ENCODE data around the gene PFKFB3.
"Not testable (repeated sequence)": the region's sequence is repeated elsewhere in the genome, so short reads cannot be mapped to it uniquely, and the experiment has no call there.

PFKFB3 gene

GRCh38 chr10:6239213-6239991 is 36.7 kb downstream of the PFKFB3 start:
- no peak for DNase-seq

DNA sequence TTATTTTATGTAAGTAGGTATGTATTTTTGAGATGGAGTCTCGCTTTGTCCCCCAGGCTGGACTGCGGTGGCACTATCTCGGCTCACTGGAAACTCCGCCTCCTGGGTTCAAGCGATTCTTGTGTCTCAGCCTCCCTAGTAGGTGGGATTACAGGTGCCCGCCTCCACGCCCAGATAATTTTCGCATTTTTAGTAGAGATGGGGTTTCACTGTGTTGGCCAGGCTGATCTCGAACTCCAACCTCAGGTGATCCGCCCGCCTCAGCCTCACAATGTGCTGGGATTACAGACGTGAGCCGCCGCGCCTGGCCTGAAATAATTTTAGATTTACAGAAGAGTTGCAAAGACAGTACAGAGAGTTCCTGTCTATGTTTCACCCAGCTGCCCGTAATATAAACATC is 37.5 kb downstream of the PFKFB3 start:
- no peak for DNase-seq

DNA sequence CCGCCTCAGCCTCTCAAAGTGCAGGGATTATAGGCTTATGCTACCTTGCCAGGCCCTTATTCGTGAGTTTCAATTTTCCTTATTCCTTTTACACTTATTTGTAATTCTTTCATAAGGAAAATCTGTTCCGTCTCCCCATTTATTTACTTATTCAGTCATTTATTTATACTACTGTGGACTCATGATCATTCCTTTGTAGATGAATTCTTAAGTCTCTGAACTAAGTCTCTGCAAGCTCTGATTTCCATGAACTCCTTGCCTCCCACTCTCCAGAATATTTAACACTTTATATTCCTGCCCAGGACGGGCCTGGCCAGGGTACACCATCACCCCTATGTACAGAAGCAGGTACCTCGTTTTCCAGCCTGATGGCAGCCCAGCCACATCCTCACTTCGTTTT is 39.4 kb downstream of the PFKFB3 start:
- no peak for DNase-seq

DNA sequence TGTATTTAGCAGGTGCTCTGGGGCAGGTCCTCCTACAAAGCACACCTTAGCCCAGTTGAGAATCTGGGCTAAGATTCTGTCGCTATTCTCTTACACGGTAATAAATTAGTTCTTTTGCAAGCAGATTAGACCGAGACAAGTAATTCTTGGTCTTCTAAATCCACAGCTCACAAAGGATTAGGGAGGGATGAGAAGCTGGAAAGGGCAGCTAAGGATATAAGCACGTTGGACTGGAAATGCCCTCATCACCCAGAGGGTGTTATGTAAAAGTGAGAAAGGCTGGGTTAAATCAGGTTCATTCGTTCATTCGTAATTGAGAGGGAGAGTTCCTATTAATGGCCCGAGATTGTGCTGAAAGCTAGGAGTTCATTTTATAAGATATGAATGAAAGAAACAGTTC is 41.8 kb downstream of the PFKFB3 start:
- DNase-seq, result no peak

DNA sequence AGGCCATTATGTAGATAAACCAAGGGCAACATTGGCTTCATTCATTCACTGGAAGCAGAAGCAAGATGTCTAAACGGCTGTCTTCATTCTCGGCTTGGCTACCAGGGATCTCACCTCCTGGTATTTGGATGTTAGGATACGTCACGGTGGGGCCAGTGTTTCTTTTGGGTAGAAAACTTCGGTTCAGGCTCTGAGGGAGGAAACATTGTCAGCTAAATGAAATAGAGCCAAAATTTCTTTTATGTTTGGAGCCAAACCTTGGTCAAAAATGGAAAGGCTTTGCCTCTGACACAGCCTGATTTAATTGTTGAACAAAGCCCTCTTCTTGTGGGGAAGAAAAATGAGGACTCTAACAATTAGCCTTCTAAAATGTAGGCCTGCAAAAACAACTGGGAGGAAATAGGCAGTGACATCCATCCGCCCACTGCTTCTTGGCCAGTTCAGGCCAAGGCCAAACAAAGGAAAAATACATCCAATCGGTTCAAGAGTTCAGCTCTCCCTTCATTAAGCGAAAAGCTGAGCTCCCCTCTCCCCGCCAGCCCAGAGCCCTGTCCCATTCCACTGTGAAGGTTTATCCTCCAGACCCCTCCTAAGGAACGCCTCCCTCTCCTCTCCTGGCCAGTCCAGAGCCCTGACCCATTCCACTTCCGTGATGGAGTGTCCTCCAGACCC is 44.4 kb downstream of the PFKFB3 start:
- DNase-seq, result no peak

- not testable (repeated sequence) for DNase-seq
These were observed 46.2 kb downstream of the PFKFB3 start for GRCh38 chr10:6248908-6249307.

GRCh38 chr10:6249698-6250097 is 47.0 kb downstream of the PFKFB3 start:
- DNase-seq, result no peak

DNA sequence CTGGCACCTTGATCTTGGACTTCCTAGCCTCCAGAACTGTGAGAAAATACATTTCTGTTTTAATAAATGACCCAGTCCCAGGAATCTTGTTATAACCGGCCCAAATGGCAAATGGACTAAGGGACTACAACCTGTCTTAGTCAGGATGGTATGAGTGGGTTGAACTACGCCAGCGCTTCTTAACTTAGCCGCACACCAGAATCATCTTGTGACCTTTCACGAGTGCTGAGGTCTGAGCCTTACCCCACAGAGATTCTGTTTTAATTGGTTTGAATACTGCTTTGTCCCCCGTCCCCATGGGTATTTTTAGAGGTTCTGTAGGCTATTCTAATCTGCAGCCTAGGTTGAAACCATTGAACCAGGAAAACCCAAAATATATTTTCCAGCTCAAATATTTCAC is 48.0 kb downstream of the PFKFB3 start:
- DNase-seq, result no peak

DNA sequence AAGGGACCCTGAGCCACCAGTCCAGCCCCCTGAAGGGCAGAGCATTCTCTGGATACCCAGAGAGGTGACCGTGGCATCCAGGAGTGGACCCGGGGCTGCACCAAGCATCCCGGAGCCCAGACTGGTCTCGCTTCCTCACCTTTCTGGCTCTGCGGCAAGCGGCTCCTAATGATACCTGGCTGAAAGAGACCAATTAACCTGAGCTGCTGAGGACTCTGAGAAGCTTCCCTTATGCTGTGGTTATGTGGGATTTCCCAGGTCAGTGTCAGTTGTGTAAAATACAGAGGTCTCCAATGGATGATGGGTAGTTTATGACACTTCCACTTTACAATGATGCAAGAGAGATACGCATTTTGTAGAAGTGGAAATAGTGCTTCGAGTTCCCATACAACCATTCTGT is 51.5 kb downstream of the PFKFB3 start:
- DNase-seq, result no peak

DNA sequence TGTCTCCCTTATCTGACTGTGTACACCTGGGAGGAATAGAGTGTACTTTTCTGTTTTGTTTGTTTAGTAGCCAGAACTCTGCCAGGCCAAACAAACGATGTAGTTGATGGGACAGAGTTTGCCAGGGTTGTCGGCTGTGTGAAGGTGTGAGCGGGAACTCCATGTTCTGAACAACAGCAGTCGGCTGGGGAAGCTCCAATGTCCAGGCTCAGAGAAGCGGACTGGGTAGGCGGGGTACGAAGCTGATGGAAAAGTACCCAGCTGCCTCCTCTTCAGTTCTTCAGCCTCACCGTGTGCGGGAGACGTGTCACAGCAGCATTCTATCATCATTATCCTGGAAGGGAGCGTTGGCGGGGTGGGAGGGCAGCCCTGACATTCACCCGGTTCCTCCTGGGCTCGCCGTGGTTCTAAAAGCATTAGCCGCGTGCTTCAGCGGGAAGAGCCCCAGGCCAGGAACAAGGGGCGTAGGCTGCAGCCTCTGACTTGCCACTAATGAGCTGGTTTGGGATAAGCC is 52.9 kb downstream of the PFKFB3 start:
- no peak for DNase-seq

DNA sequence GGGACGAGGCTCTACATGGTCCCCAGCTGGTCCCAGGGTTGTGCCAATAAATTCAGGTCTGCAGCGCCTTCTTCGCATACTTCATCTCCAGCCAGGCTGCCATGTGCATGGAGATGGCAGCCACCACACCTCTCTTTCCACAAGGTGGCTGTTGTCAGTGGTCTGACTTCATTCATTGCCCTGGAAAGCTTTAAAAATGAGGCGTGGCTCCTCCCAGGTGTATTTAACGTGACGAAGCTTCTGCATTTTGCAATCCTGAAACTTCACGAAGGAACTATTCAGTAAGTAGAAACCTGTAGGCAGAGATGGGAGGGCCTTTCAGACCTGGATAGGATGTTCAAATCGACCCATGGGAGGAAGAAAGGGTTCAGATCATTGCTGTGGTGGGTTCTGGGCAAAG is 53.7 kb downstream of the PFKFB3 start:
- DNase-seq, result no peak

DNA sequence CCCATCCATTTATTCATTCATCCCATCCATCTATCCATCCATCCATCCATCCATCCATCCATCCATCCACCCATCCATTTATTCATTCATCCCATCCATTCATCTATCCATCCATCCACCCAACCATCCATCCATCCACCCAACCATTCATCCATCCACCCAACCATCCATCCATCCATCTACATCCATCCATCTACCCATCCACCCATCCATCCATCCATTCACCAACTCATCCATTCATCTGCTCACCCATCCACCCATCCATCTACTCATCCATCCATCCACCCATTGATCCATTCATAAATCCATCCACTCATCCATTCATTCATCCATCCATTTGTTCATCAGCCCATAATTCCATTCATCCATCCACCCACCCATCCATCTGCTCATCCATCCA is 56.4 kb downstream of the PFKFB3 start:
- DNase-seq, result no peak

- DNase-seq, result no peak
These were observed 58.1 kb downstream of the PFKFB3 start for GRCh38 chr10:6260843-6261242.

GRCh38 chr10:6267941-6268340 is 65.2 kb downstream of the PFKFB3 start:
- DNase-seq, result no peak

- DNase-seq, result no peak
These were observed 66.7 kb downstream of the PFKFB3 start for GRCh38 chr10:6269432-6269831.

DNA sequence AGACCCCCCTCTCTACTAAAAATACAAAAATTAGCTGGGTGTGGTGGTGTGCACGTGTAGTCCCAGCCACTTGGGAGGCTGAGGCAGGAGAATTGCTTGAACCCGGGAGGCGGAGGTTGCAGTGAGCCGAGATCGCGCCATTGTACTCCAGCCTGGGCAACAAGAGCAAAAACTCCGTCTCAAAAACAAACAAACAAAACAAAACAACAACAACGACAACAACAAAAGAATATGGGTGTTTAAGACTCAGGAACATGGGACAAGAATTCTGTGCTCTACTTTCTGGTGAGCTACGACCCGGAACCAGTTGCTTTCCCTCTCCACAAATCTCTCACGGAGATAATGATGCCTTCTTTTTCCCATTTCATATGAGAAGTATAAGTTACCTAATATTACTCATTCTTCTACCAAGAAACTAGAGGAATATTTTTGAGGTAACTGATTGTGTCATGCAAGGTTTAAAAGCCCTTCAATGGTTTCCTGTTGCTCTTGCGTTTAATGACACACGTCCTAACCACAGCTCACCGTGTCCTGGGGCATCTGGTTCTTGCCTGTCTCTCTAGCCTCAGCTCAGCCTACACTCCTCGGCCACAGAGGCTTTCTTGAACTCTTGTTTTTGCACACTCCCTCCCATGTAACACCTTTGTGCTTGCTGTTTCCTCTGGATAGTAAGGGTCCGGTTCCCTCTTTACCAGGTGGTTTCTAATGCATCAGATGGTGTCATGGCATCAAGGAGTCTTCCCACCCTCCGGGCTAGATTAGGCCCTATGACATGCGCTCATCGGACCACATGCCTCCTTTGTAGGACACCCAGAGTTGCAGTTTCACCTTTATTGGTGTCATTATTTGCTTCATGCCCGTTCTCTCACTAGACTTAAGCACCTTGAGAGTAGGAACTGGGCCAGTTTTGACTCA is 67.5 kb downstream of the PFKFB3 start:
- no peak for DNase-seq

DNA sequence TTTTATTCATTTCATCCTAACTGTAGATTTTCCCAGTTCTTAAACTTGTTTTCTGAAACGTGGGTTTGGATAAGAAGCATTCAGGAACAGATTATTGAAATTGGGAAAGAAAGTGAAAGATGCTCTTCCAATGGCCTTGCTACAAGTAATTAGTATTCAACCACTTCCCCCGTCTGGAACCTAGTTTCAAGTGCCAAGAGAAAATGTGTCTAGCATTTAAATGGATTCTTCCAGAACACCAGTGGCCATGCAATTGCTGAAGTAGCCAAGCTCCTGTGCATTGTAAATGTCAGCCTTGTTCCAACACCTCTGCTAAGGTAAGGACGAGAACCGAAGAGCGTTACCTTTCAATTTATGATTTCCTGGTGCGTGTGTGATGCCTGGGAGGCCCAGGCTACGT is 68.2 kb downstream of the PFKFB3 start:
- DNase-seq, result no peak

- no peak for DNase-seq
These were observed 68.9 kb downstream of the PFKFB3 start for GRCh38 chr10:6271663-6272062.

DNA sequence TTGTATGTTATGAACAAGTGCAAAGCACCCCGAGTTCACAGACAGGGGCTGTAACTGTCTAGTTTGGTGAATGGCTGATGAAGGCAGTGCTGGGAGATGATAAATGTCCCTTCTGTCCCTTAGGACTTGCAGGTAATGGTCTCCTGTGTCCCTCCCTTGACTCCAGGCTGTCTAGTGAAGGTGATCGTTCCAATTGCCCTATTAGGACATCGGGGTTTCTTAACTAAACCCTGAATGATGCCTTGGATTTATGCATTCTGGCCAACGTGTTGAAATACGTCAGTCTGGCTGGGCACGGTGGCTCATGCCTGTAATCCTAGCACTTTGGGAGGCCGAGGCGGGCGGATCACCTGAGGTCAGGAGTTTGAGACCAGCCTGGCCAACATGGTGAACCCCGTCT is 69.4 kb downstream of the PFKFB3 start:
- DNase-seq, result no peak

DNA sequence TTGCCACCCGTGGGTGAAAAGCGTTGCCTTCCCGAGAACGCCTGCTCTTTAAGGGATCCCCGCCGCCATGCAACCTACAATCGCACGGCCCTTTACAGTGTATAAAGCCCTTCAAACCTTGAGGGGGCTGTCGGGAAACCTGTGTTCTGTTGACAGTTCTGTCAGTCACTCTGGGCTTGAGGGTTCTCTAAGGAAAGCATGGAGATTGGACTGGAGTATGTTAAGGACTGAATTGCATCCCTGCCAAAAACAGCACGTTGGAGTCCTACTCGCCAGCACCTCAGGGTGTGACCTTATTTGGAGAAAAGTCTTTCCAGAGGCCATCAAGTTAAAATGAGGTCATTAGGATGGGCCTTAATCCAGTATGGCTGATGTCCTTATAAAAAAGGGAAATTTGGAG is 70.6 kb downstream of the PFKFB3 start:
- DNase-seq, result no peak

- DNase-seq, result no peak
These were observed 71.3 kb downstream of the PFKFB3 start for GRCh38 chr10:6274040-6274439.

DNA sequence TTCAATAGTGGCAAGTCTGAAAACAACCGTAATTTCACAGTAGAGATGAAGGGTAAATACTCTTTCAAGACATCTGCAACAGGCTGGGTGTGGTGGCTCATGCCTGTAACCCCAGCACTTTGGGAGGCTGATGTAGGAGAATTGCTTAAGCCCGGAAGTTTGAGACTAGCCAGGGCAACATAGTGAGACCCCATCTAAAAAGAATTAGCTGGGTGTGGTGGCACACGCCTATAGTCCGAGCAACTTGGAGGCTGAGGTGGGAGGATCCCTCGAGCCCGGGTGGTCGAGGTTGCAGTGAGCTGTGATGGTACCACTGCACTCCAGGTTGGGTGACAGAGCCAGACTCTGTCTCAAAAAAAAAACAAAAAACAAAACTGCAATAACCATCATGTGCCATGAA is 71.8 kb downstream of the PFKFB3 start:
- no peak for DNase-seq

All from NCI-H2227 treated with DMSO at 0.1 percent for 48 hours (cell line).